NCI-H526 treated with DMSO at 0.1 percent for 48 hours (cell line): ENCODE data around the gene ZC3H12A.
A peak's percentile ranks its signal among the peaks of the same experiment; 100 is the strongest.
"Not testable (repeated sequence)": the region's sequence is repeated elsewhere in the genome, so short reads cannot be mapped to it uniquely, and the experiment has no call there.

Experiments used
- DNase-seq: peaks from one replicate; lab custom pipeline; 2025; lab: John Stamatoyannopoulos, UW

Gene ZC3H12A

GRCh38 chr1:37502104-37502503 is 27.7 kb downstream of the ZC3H12A start:
- no peak for DNase-seq

GRCh38 chr1:37502791-37503190 is 28.4 kb downstream of the ZC3H12A start:
- DNase-seq = not testable (repeated sequence)

- DNase-seq = no peak
Measured at GRCh38 chr1:37506740-37507139, 32.4 kb downstream of the ZC3H12A start.

GRCh38 chr1:37509181-37509580 is 34.8 kb downstream of the ZC3H12A start:
- DNase-seq = no peak

GRCh38 chr1:37513795-37514349 is 39.5 kb downstream of the ZC3H12A start:
- DNase-seq = peak; percentile 80

- peak; percentile 94 for DNase-seq
Measured at GRCh38 chr1:37514350-37515184, 40.2 kb downstream of the ZC3H12A start, which contains the start of gene MEAF6. TSS of gene MEAF6 (minus strand) at chr1:37514766. CDS start at chr1:37514746, 20 bp downstream.

- no peak for DNase-seq
Measured at GRCh38 chr1:37515185-37516034, 41.0 kb downstream of the ZC3H12A start.

GRCh38 chr1:37517569-37517968 is 43.2 kb downstream of the ZC3H12A start:
- no peak for DNase-seq

GRCh38 chr1:37518241-37518640 is 43.9 kb downstream of the ZC3H12A start:
- not testable (repeated sequence) for DNase-seq

GRCh38 chr1:37518929-37519328 is 44.5 kb downstream of the ZC3H12A start:
- DNase-seq = not testable (repeated sequence)

- no peak for DNase-seq
Measured at GRCh38 chr1:37519613-37520012, 45.2 kb downstream of the ZC3H12A start.

GRCh38 chr1:37529888-37530287 is 55.5 kb downstream of the ZC3H12A start:
- DNase-seq = not testable (repeated sequence)

GRCh38 chr1:37532418-37533156 is 58.2 kb downstream of the ZC3H12A start:
- not testable (repeated sequence) for DNase-seq

- no peak for DNase-seq
Measured at GRCh38 chr1:37533317-37534093, 59.1 kb downstream of the ZC3H12A start.
